HCT116 (cell line): Measurements from ENCODE around the gene PIGM. TPM values are rescaled to one million over a fixed set of nuclear protein-coding genes. Genes with fewer than 3 reads are reported as not detected.

Source experiments
- ATAC-seq: fragments of 200-7000 bp; cut with Tn5 transposase; 2 replicates; pipeline ENCODE4 v1.9.1; 2020; ENCODE audit warnings: mild to moderate bottlenecking, moderate library complexity
- BruUV-seq: library from RNA; stranded (reverse); fragments of 400-500 nt; replicated peaks from 2 replicates; lab custom pipeline; 2021; lab: Mats Ljungman, UMichigan
- CTCF ChIA-PET: fragments of 300-600 bp; sonication (Branson Sonifier 250); formaldehyde crosslinking; loops from one replicate; lab custom pipeline; 2021; ENCODE audit warnings: antibody characterized with exemption; lab: Charles Lee
- POLR2A ChIA-PET: fragments of 300-600, 350-600 bp; sonication (Branson Sonifier 250); formaldehyde crosslinking; loops from one replicate; lab custom pipeline; 2021; ENCODE audit warnings: antibody characterized with exemption; lab: Charles Lee
- RAD21 ChIA-PET, 2 experiments: fragments of 300-600 bp; sonication (Branson Sonifier 250); formaldehyde crosslinking; loops; one replicate each; lab custom pipeline; 2023; ENCODE audit warnings: low total read pairs in 2 of 2; ENCODE audit not compliant: uncharacterized antibody in 2 of 2, unreplicated experiment in 2 of 2, low non-redundant PET in 1 of 2; lab: Charles Lee
- DNase-seq: peaks from one replicate; pipeline ENCODE4 v3.0.0-alpha.2; 2010; ENCODE audit warnings: low read depth, low spot score
- H2AFZ ChIP-seq: fragments of 200-600 bp; shearing (Covaris generic), sonication (generic); 2 replicates; pipeline ENCODE4 v1.6.1; 2017; ENCODE audit warnings: low read depth, mixed run types, mixed read lengths, antibody characterized with exemption, low read length; ENCODE audit not compliant: poor library complexity, severe bottlenecking
- H3K27ac ChIP-seq: 2 replicates; pipeline ENCODE4 v1.5.1; 2012; ENCODE audit warnings: low read depth, low read length
- H3K27me3 ChIP-seq: fragments of 200-600 bp; sonication (generic); 2 replicates; pipeline ENCODE4 v1.6.1; 2016; ENCODE audit warnings: mixed run types, low read length, mixed read lengths; ENCODE audit not compliant: insufficient read depth
- H3K36me3 ChIP-seq, 2 experiments: fragments of 200-500 bp in 1 of 2; fragments of 200-600 bp in 1 of 2; sonication (Bioruptor generic) in 1 of 2; sonication (generic) in 1 of 2; 2 replicates each; pipeline versions ENCODE4 v1.5.1 to v1.6.1; 2014 to 2016; ENCODE audit warnings: low read length in 2 of 2, inconsistent platforms in 1 of 2, mixed read lengths in 1 of 2, mixed run types in 1 of 2; ENCODE audit not compliant: insufficient read depth in 2 of 2, control insufficient read depth in 1 of 2
- H3K4me1 ChIP-seq, 2 experiments: fragments of 200-600 bp in 1 of 2; sonication (generic) in 1 of 2; 2 replicates each; pipeline versions ENCODE4 v1.5.1 to v1.6.1; 2012 to 2017; ENCODE audit warnings: low read length in 2 of 2, inconsistent platforms in 1 of 2, mild to moderate bottlenecking in 1 of 2, mixed read lengths in 1 of 2, mixed run types in 1 of 2, moderate library complexity in 1 of 2; ENCODE audit not compliant: insufficient read depth in 2 of 2, control insufficient read depth in 1 of 2
- H3K4me2 ChIP-seq: fragments of 200-600 bp; sonication (generic); 2 replicates; pipeline ENCODE4 v1.6.1; 2017; ENCODE audit warnings: mixed run types, low read length, mixed read lengths
- H3K4me3 ChIP-seq, 2 experiments: fragments of 200-600 bp in 1 of 2; sonication (generic) in 1 of 2; replicated peaks in 1 of 2; 2 replicates each; pipeline ENCODE4 v1.5.1; 2011 to 2016; ENCODE audit warnings: low read length in 2 of 2, control low read depth in 1 of 2, low read depth in 1 of 2, mild to moderate bottlenecking in 1 of 2, mixed read lengths in 1 of 2, mixed run types in 1 of 2
- H3K79me2 ChIP-seq: fragments of 200-600 bp; sonication (generic); 2 replicates; pipeline ENCODE4 v1.6.1; 2017; ENCODE audit warnings: mild to moderate bottlenecking, mixed run types, low read length, moderate library complexity, mixed read lengths; ENCODE audit not compliant: insufficient read depth
- H3K9ac ChIP-seq: fragments of 200-600 bp; sonication (generic); 2 replicates; pipeline ENCODE4 v1.6.1; 2016; ENCODE audit warnings: low read length, mixed read lengths
- H3K9me2 ChIP-seq: fragments of 200-600 bp; sonication (generic), shearing (Covaris generic); 2 replicates; pipeline ENCODE4 v1.6.1; 2017; ENCODE audit warnings: mixed run types, mild to moderate bottlenecking, moderate library complexity; ENCODE audit not compliant: insufficient read depth
- H3K9me3 ChIP-seq, 2 experiments: fragments of 200-500 bp in 1 of 2; fragments of 200-600 bp in 1 of 2; sonication (Bioruptor generic) in 1 of 2; sonication (generic) in 1 of 2; 2 replicates each; pipeline ENCODE4 v1.6.1; 2014 to 2017; ENCODE audit warnings: low read length in 2 of 2, mixed read lengths in 2 of 2, inconsistent platforms in 1 of 2, low read depth in 1 of 2, mild to moderate bottlenecking in 1 of 2, mixed run types in 1 of 2, moderate library complexity in 1 of 2; ENCODE audit not compliant: control insufficient read depth in 1 of 2, insufficient read depth in 1 of 2
- H4K20me1 ChIP-seq: fragments of 200-600 bp; sonication (generic), shearing (Covaris generic); 2 replicates; pipeline ENCODE4 v1.6.1; 2017; ENCODE audit warnings: mixed run types, mild to moderate bottlenecking, moderate library complexity; ENCODE audit not compliant: insufficient read depth
- CBX3 ChIP-seq: IDR thresholded peaks from 2 replicates; pipeline ENCODE4 v1.6.1; 2012; ENCODE audit warnings: low read depth
- CEBPB ChIP-seq: IDR thresholded peaks from 2 replicates; pipeline ENCODE4 v1.6.1; 2012; ENCODE audit warnings: low read depth
- JUND ChIP-seq: IDR thresholded peaks from 2 replicates; pipeline ENCODE4 v1.6.1; 2012
- REST ChIP-seq: IDR thresholded peaks from 2 replicates; pipeline ENCODE4 v1.6.1; 2012; ENCODE audit warnings: low read depth
- ZFX ChIP-seq: fragments of 450-650 bp; IDR thresholded peaks from 2 replicates; pipeline ENCODE4 v1.6.1; 2017
- intact Hi-C: fragments of 100-400 bp; cut with micrococcal nuclease; formaldehyde crosslinking; loops from 2 replicates; pipeline ENCODE4 v1.10.0; 2022
- total RNA-seq: library from RNA; stranded (reverse); gene quantifications from one replicate; pipeline ENCODE4 v1.2.1, GENCODE V29; 2021; ENCODE audit not compliant: unreplicated experiment
- TF ChIP-seq, protein P1 (sequence below): IDR thresholded peaks from 2 replicates; pipeline ENCODE4 v1.6.1; 2011; ENCODE audit warnings: mild to moderate bottlenecking, low read length, moderate library complexity; ENCODE audit not compliant: insufficient replicate concordance; ENCODE audit errors: extremely low read depth

The PIGM gene
- total RNA-seq, 1 experiment from 2014 or later, result 4.1 TPM

- BruUV-seq, result TSS peak; percentile 65
- Histone ChIP-seq H3K4me1 (peaks cover 5 to 18% of the 10 kb centered on the region in 2 experiments; a peak in 3 of 4 replicates), H3K4me3 (peak overlapping the region; percentile 81 to 87), H3K9me2 (no peaks in the 10 kb centered on the region), H3K9ac (peak overlapping the region; percentile 65), H2AFZ (peak overlapping the region; percentile 75), H4K20me1 (no peaks in the 10 kb centered on the region), H3K79me2 (peaks cover 19% of the 10 kb centered on the region), H3K9me3 (no peaks in the 10 kb centered on the region), H3K27ac (peak overlapping the region; percentile 21; the same call in 1 of the 2 replicates), H3K36me3 (no peaks in the 10 kb centered on the region), H3K27me3 (no peaks in the 10 kb centered on the region)
- intact Hi-C loops, result loop anchor here (1.0 kb wide), 1 partner anchor 252 kb away; the partner anchor contains the start of gene DUSP23
- peak; percentile 50 for ATAC-seq
- no peak for DNase-seq
- ChIA-PET POLR2A (no interaction called here), CTCF (interaction anchor here (0.5 to 2.9 kb wide), 3 partner anchors 14 to 1147 kb away, joined by 4 to 9 read pairs (median 6); no protein-coding TSS in a partner anchor), RAD21 (no interaction called here)
- TF ChIP-seq, protein P1, sequence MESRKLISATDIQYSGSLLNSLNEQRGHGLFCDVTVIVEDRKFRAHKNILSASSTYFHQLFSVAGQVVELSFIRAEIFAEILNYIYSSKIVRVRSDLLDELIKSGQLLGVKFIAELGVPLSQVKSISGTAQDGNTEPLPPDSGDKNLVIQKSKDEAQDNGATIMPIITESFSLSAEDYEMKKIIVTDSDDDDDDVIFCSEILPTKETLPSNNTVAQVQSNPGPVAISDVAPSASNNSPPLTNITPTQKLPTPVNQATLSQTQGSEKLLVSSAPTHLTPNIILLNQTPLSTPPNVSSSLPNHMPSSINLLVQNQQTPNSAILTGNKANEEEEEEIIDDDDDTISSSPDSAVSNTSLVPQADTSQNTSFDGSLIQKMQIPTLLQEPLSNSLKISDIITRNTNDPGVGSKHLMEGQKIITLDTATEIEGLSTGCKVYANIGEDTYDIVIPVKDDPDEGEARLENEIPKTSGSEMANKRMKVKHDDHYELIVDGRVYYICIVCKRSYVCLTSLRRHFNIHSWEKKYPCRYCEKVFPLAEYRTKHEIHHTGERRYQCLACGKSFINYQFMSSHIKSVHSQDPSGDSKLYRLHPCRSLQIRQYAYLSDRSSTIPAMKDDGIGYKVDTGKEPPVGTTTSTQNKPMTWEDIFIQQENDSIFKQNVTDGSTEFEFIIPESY, result no peak
- TF ChIP-seq JUND (no peak), REST (no peak), CBX3 (no peak; the same call in 1 of the 2 replicates), CEBPB (no peak), ZFX (no peak)
- TF ChIP-seq, all 23 proteins: peak for 0
- peak overlapping the region; percentile 95 for H3K4me2 ChIP-seq
Measured at GRCh38 chr1:160032165-160032820, 503 bp upstream of the PIGM start.
